Ascending aorta (tissue), 2 donors: ENCODE data around the gene RASD2. TPM values are rescaled to one million over a fixed set of nuclear protein-coding genes. Genes with fewer than 3 reads are reported as not detected.

Experiments
- DNase-seq, 2 donors: peaks; one replicate each; pipeline ENCODE4 v3.0.0-alpha.2; 2019; ENCODE audit warnings: low spot score in 2 of 2
- H3K27ac ChIP-seq, 2 donors: fragments of 200-600 bp; sonication (generic); one replicate each; pipeline ENCODE4 v1.5.1; 2016 to 2017; ENCODE audit warnings: mild to moderate bottlenecking in 1 of 2
- H3K27me3 ChIP-seq: fragments of 200-600 bp; sonication (generic); one replicate; pipeline ENCODE4 v1.5.1; 2017
- H3K36me3 ChIP-seq, 2 donors: fragments of 200-600 bp; sonication (generic); one replicate each; pipeline ENCODE4 v1.5.1; 2016
- H3K4me1 ChIP-seq, 2 donors: fragments of 200-600 bp; sonication (generic); one replicate each; pipeline ENCODE4 v1.5.1; 2016 to 2017; ENCODE audit warnings: mild to moderate bottlenecking in 1 of 2
- H3K4me3 ChIP-seq, 2 donors: fragments of 200-600 bp; sonication (generic); one replicate each; pipeline ENCODE4 v1.5.1; 2016 to 2017; ENCODE audit warnings: mild to moderate bottlenecking in 1 of 2
- H3K9me3 ChIP-seq, 2 donors: fragments of 200-600 bp; sonication (generic); one replicate each; pipeline ENCODE4 v1.5.1; 2016
- CTCF ChIP-seq, 3 experiments: fragments of 200-600 bp in 2 of 3; fragments of 450-650 bp in 1 of 3; sonication (generic) in 2 of 3; IDR thresholded peaks; one replicate each; pipeline ENCODE4 v1.5.1; 2016 to 2019; ENCODE audit warnings: antibody characterized with exemption in 3 of 3, mild to moderate bottlenecking in 1 of 3, moderate library complexity in 1 of 3
- intact Hi-C: fragments of 100-400 bp; cut with DNase I; formaldehyde crosslinking; loops from one replicate; pipeline ENCODE4 v1.15.1; 2023
- total RNA-seq: library from RNA; depleted of rRNA; stranded (reverse); fragments of >200 nt; gene quantifications from one replicate; pipeline ENCODE4 v1.1.0, GENCODE V29; 2016

The RASD2 gene
- total RNA-seq, 1 donor from 2014 or later = 6.6 TPM

GRCh38 chr22:35587896-35588295 is 47.3 kb downstream of the RASD2 start:
- intact Hi-C loops = no loop called here
- Histone ChIP-seq H3K4me1 (no peaks in the 10 kb centered on the region), H3K9me3 (no peaks in the 10 kb centered on the region), H3K36me3 (no peaks in the 10 kb centered on the region), H3K4me3 (no peak overlapping the region), H3K27ac (no peak overlapping the region), H3K27me3 (no peaks in the 10 kb centered on the region)
- no peak for DNase-seq
- no peak for TF ChIP-seq CTCF (IDR thresholded peaks at IDR 0.05)

GRCh38 chr22:35589071-35589755 is 48.6 kb downstream of the RASD2 start:
- TF ChIP-seq CTCF (IDR thresholded peaks at IDR 0.05) = no peak
- Histone ChIP-seq H3K4me3 (no peak overlapping the region), H3K9me3 (no peaks in the 10 kb centered on the region), H3K4me1 (no peaks in the 10 kb centered on the region), H3K27ac (no peak overlapping the region), H3K27me3 (no peaks in the 10 kb centered on the region), H3K36me3 (no peaks in the 10 kb centered on the region)
- DNase-seq = no peak
- intact Hi-C loops = no loop called here

DNA sequence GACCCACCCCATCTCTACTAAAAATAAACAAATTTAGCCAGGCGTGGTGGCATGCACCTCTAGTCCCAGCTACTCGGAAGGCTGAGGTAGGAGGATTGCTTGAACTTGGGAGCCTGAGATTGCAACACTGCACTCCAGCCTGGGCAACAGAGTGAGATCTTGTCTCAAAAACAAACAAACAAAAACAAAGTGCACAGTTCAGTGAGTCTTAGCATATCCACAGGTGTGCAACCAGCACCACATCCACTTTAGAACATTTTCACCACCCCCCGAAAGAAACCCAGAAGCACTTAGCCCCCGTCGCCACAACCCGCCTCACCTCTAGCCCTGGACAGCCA is 49.1 kb downstream of the RASD2 start:
- Histone ChIP-seq H3K9me3 (no peaks in the 10 kb centered on the region), H3K4me1 (no peaks in the 10 kb centered on the region), H3K36me3 (no peaks in the 10 kb centered on the region), H3K4me3 (no peak overlapping the region), H3K27me3 (no peaks in the 10 kb centered on the region), H3K27ac (no peak overlapping the region)
- TF ChIP-seq CTCF (IDR thresholded peaks at IDR 0.05) = no peak
- DNase-seq = no peak
- intact Hi-C loops = no loop called here

DNA sequence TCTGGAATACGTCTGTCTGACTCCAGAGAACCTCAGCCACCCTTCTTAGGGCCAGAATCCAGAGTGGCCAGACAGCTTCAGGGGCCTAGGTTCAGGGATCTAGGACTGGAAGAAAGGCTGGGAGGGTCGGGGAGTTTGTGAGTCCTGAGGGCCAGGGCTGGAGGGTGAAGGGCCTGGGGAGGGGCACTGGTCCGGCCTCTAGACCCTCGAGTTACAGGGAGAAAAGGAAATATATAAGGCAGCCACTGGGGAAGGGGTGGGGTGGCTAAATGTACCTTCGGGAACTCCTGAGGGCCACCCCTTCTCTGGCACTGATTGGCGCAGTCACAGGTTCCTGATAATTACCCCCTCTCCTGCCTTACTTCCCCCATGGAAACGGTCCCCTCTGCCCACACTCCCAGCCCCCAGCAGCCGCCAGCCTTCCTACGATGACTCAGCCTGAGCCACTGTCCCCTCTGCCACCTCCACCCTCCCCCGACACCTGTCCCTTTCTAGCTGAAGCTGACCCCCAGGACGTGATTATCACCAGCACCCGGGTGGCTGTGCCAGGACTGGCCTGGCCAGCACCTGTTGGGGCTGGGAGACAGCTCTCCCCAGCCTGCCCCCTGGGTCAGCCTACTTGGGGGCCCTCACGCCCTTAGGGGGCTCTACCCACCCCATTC is 50.1 kb downstream of the RASD2 start:
- no peak overlapping the region for H3K27ac ChIP-seq

GRCh38 chr22:35591714-35592417 is 51.2 kb downstream of the RASD2 start:
- intact Hi-C loops = no loop called here
- no peaks in the 10 kb centered on the region for H3K4me1 ChIP-seq
- H3K36me3 ChIP-seq = no peaks in the 10 kb centered on the region
- H3K4me3 ChIP-seq = no peak overlapping the region
- no peaks in the 10 kb centered on the region for H3K9me3 ChIP-seq
- DNase-seq = no peak
- no peaks in the 10 kb centered on the region for H3K27me3 ChIP-seq
- TF ChIP-seq CTCF (IDR thresholded peaks at IDR 0.05) = no peak
- H3K27ac ChIP-seq = no peak overlapping the region

More for the DNA sequence above, 50.1 kb downstream of the RASD2 start:
- H3K4me1 ChIP-seq = no peaks in the 10 kb centered on the region
- H3K27me3 ChIP-seq = no peaks in the 10 kb centered on the region
- H3K4me3 ChIP-seq = no peak overlapping the region
- intact Hi-C loops = no loop called here
- no peaks in the 10 kb centered on the region for H3K36me3 ChIP-seq
- DNase-seq = no peak
- TF ChIP-seq CTCF (IDR thresholded peaks at IDR 0.05) = no peak
- no peaks in the 10 kb centered on the region for H3K9me3 ChIP-seq
